A673 (cell line): ENCODE measurements around the gene TFDP1. TPM values are rescaled to one million over a fixed set of nuclear protein-coding genes. Genes with fewer than 3 reads are reported as not detected.

Experiments
- BruUV-seq: library from RNA; stranded (reverse); fragments of 400-500 nt; replicated peaks from 2 replicates; lab custom pipeline; 2021; lab: Mats Ljungman, UMichigan
- CTCF ChIA-PET: fragments of 300-600 bp; sonication (Branson Sonifier 250); formaldehyde crosslinking; loops from one replicate; lab custom pipeline; 2022; ENCODE audit warnings: antibody characterized with exemption; lab: Charles Lee
- POLR2A ChIA-PET: fragments of 300-600 bp; sonication (Branson Sonifier 250); formaldehyde crosslinking; loops from one replicate; lab custom pipeline; 2022; ENCODE audit warnings: antibody characterized with exemption; ENCODE audit not compliant: low non-redundant PET; lab: Charles Lee
- DNase-seq: peaks from one replicate; pipeline ENCODE4 v3.0.0-alpha.2; 2015; ENCODE audit warnings: low spot score
- H3K27ac ChIP-seq: fragments of 200-600 bp; sonication (generic); 2 replicates; pipeline ENCODE4 v1.5.1; 2016; ENCODE audit warnings: mixed run types, low read depth, mild to moderate bottlenecking, mixed read lengths, antibody characterized with exemption, low read length; ENCODE audit not compliant: poor library complexity, severe bottlenecking
- H3K27me3 ChIP-seq: fragments of 200-600 bp; sonication (generic); replicated peaks from 2 replicates; pipeline ENCODE4 v1.6.1; 2017; ENCODE audit warnings: mixed run types, low read depth, mild to moderate bottlenecking, mixed read lengths, antibody characterized with exemption, low read length; ENCODE audit not compliant: insufficient read depth, poor library complexity
- H3K36me3 ChIP-seq: fragments of 200-600 bp; sonication (generic); 2 replicates; pipeline ENCODE4 v1.6.1; 2016; ENCODE audit warnings: mixed run types, mild to moderate bottlenecking, mixed read lengths, antibody characterized with exemption, low read length; ENCODE audit not compliant: insufficient read depth, poor library complexity, severe bottlenecking
- H3K4me1 ChIP-seq: fragments of 200-600 bp; sonication (generic); 2 replicates; pipeline ENCODE4 v1.6.1; 2017; ENCODE audit warnings: mixed run types, mild to moderate bottlenecking, mixed read lengths, antibody characterized with exemption, low read length; ENCODE audit not compliant: insufficient read depth, poor library complexity, severe bottlenecking
- H3K4me3 ChIP-seq: fragments of 200-600 bp; sonication (generic); 2 replicates; pipeline ENCODE4 v1.5.1; 2016; ENCODE audit warnings: low read depth, mixed run types, mild to moderate bottlenecking, mixed read lengths, low read length; ENCODE audit not compliant: poor library complexity, severe bottlenecking
- H3K9me3 ChIP-seq: fragments of 200-600 bp; sonication (generic); 2 replicates; pipeline ENCODE4 v1.6.1; 2016; ENCODE audit warnings: mixed run types, low read depth, mild to moderate bottlenecking, mixed read lengths, antibody characterized with exemption, low read length; ENCODE audit not compliant: poor library complexity, severe bottlenecking
- CTCF ChIP-seq: fragments of 300-800, 200-600 bp; sonication (generic); conservative IDR thresholded peaks from 2 replicates; pipeline ENCODE4 v1.5.1; 2017; ENCODE audit warnings: low read depth, mild to moderate bottlenecking, antibody characterized with exemption, low read length, moderate library complexity, mixed read lengths
- EZH2 ChIP-seq: fragments of 200-600 bp; sonication (generic); IDR thresholded peaks from 2 replicates; pipeline ENCODE4 v1.6.1; 2017; ENCODE audit warnings: borderline replicate concordance, low read depth, mild to moderate bottlenecking, mixed read lengths, antibody characterized with exemption, low read length; ENCODE audit not compliant: poor library complexity, severe bottlenecking
- intact Hi-C: fragments of 100-400 bp; cut with micrococcal nuclease; formaldehyde crosslinking; loops from one replicate; pipeline ENCODE4 v1.10.0; 2022; ENCODE audit not compliant: unreplicated experiment
- total RNA-seq: library from RNA; stranded (reverse); gene quantifications from 2 replicates; pipeline ENCODE4 v1.2.3, GENCODE V29; 2021

The TFDP1 gene
- total RNA-seq, 1 experiment from 2014 or later, result 153 TPM

GRCh38 chr13:113589251-113589960 lies 4.9 kb downstream of the TFDP1 start:
- TF ChIP-seq CTCF, result no peak
- ChIA-PET POLR2A (no interaction called here), CTCF (no interaction called here)
- H3K36me3 ChIP-seq, result peaks cover 45% of the 10 kb centered on the region
- no peak overlapping the region for H3K27ac ChIP-seq
- no peaks in the 10 kb centered on the region for H3K27me3 ChIP-seq
- intact Hi-C loops, result no loop called here
- no TSS peak for BruUV-seq
- H3K4me3 ChIP-seq, result no peak overlapping the region
- H3K4me1 ChIP-seq, result peaks cover 7% of the 10 kb centered on the region
- no peaks in the 10 kb centered on the region for H3K9me3 ChIP-seq
- DNase-seq, result no peak

DNA sequence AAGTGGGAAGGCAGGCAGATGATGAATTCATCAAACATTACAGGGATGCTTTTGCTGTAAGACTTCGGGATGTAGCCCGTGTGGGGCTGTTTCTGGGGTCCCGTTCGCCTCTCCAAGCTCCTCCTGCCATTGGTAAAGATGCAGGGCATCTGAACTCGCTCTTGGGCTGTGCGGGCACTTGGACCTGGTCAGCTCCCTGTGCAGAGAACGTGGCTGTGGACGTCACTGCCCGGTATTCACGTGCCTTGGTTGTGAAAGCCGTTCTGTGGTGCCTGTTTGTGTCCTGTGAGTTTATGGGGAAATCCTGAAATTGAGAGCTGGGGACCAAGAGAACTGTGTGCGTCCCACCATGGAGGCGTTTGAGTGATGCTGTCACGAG lies 5.4 kb downstream of the TFDP1 start:
- no peak overlapping the region for H3K27ac ChIP-seq
- DNase-seq, result no peak
- no peaks in the 10 kb centered on the region for H3K27me3 ChIP-seq
- TF ChIP-seq CTCF (no peak), EZH2 (no peak)
- H3K4me3 ChIP-seq, result no peak overlapping the region
- no TSS peak for BruUV-seq
- CTCF ChIA-PET, result no interaction called here
- intact Hi-C loops, result no loop called here
- peaks cover 45% of the 10 kb centered on the region for H3K36me3 ChIP-seq
- H3K9me3 ChIP-seq, result no peaks in the 10 kb centered on the region
- POLR2A ChIA-PET, result no interaction called here
- H3K4me1 ChIP-seq, result peaks cover 7% of the 10 kb centered on the region

DNA sequence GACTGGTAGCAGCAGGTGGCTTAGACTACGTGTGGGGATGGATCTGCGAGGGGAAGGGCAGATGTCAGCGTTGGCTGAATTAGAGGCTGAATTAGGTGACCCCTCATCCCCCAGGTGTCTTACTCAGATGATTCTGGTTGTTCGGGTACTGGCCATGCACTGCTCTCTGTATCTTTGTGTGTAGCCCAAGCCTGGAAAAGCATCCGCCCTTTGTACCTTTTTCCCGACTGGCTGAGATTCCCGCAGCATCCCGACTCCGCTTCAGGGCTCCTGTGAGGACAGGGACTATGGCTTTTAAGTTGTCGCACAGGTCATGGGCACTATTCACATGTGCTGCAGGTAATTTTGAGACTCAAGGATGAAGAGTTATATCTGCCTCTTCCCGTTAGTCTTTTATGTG lies 7.2 kb downstream of the TFDP1 start:
- POLR2A ChIA-PET, result interaction anchor here (0.7 kb wide), 1 partner anchor 20 kb away, joined by 9 read pairs; no protein-coding TSS in a partner anchor
- intact Hi-C loops, result no loop called here
- Histone ChIP-seq H3K27ac (no peak overlapping the region), H3K4me1 (no peaks in the 10 kb centered on the region), H3K4me3 (no peak overlapping the region), H3K9me3 (no peaks in the 10 kb centered on the region), H3K27me3 (no peaks in the 10 kb centered on the region), H3K36me3 (peaks cover 35% of the 10 kb centered on the region)
- no peak for DNase-seq
- CTCF ChIA-PET, result no interaction called here
- no peak for TF ChIP-seq CTCF
- BruUV-seq, result no TSS peak
